ENCODE results near the gene SPTSSB.

The SPTSSB gene

GRCh38 chr3:161405087-161405486 lies 33.8 kb upstream of the SPTSSB start:
- Histone ChIP-seq H3K27ac (no peak overlapping the region), H3K4me3 (no peak overlapping the region)
- TF ChIP-seq, protein P1, sequence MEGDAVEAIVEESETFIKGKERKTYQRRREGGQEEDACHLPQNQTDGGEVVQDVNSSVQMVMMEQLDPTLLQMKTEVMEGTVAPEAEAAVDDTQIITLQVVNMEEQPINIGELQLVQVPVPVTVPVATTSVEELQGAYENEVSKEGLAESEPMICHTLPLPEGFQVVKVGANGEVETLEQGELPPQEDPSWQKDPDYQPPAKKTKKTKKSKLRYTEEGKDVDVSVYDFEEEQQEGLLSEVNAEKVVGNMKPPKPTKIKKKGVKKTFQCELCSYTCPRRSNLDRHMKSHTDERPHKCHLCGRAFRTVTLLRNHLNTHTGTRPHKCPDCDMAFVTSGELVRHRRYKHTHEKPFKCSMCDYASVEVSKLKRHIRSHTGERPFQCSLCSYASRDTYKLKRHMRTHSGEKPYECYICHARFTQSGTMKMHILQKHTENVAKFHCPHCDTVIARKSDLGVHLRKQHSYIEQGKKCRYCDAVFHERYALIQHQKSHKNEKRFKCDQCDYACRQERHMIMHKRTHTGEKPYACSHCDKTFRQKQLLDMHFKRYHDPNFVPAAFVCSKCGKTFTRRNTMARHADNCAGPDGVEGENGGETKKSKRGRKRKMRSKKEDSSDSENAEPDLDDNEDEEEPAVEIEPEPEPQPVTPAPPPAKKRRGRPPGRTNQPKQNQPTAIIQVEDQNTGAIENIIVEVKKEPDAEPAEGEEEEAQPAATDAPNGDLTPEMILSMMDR (IDR thresholded peaks at IDR 0.05): no peak
- no peak for DNase-seq (ENCODE audit: low spot score)

GRCh38 chr3:161403251-161403650 lies 31.9 kb upstream of the SPTSSB start:
- DNase-seq (ENCODE audit: low spot score): no peak
- TF ChIP-seq, protein P1 (IDR thresholded peaks at IDR 0.05): no peak
- Histone ChIP-seq H3K4me3 (no peak overlapping the region), H3K27ac (no peak overlapping the region)

DNA sequence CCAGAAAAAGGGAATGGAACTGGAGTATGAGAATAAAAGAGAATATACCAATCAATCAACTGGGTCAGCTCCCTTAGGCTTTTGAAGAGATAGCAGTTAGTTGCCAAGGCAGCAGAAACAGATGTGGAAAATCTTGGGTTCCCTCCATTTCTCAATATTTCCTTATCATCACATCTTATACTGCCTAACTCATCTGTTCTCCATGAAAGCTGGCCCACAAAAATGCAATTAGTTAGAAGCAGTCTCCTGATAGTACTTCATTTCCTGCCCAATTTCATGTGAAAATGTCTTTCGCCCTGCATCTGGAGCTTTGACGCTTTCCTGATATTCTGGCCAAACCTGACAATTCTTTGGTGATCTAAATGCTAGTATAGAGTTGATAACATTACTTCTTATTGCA lies 30.1 kb upstream of the SPTSSB start:
- Histone ChIP-seq H3K27ac (no peak overlapping the region), H3K4me3 (no peak overlapping the region)
- DNase-seq (ENCODE audit: low spot score): no peak
- TF ChIP-seq, protein P1 (IDR thresholded peaks at IDR 0.05): no peak

DNA sequence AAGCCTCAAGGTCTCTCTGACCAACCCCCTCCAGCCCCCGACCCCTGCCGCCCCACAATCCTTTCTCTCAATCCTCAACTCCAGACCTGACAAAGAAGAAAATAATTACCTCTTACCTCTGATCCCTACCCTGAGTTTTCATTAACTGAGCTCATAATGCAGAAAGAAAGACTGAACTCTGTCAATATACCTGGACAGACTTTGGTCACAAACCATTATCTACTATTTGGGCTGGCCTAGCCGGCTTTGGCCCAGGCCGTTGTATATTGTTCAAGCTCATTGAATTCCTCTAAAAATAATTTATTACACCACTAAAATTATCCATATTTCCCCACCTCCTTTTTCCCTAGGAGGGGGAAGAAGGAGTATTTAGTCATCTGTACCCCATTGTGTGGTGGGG lies 29.3 kb upstream of the SPTSSB start:
- Histone ChIP-seq H3K4me3 (no peak overlapping the region), H3K27ac (no peak overlapping the region)
- no peak for DNase-seq (ENCODE audit: low spot score)
- TF ChIP-seq, protein P1 (IDR thresholded peaks at IDR 0.05): no peak

DNA sequence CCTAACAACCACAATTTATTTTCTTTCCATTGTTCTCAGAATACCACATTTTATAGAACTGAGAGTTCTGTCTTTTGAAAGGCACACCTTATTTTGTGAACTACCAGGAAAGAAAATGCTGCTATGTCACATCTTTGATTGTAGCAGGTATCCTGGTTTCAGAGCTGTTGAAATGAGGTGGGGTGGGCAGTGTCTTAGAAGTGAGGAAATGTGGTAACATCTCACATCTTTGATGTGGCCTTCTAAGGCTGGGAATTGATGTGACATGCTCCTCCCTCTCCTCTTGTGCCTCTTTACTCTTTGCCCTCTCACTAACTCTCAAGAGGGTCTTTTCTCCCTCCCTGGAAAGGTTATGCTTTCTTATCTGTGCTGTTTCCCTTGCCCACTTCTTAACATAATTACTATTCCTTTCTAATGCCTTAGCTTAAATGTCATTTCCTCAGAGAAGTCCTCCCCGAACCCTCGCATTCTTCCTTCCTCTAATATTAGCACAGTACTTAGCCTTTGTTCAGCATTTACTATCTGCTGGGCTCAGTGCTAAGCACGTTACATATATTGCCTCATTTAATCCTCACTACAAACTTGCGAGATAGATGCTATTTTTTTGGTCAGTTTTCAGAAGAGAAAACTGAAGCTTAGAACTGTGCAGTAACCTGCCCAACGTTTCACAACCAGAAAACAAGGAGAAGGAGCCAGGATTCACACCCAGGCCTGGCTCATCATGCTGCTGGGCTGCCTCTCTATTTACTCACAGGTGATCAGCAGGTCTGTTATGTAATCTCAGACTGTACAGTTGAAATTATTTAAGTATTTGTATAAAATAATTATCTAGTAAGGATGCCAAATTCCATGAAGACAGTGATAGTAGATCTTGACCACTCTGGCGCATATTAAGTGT lies 24.0 kb upstream of the SPTSSB start:
- TF ChIP-seq, protein P1 (IDR thresholded peaks at IDR 0.05): no peak
- no peak for DNase-seq (ENCODE audit: low spot score)
- no peak overlapping the region for H3K4me3 ChIP-seq
- H3K27ac ChIP-seq: no peak overlapping the region

DNA sequence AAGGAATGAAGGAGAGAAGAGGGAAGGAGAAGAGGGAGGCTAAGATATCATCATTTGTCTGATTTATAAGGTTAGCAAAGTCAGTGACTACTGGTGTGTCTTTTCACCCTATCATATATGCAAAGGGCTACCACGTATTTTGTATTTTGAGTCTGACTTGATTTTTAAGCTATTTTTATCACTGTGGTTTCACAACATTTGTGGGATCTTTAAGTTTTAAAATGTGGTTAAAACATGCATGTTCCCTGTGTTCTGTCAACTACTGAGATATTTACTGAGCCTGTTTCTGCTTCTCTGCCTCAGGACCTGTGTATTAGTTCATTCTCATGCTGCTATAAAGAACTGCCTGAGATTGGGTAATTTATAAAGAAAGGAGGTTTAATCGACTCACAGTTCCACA lies 22.5 kb upstream of the SPTSSB start:
- H3K4me3 ChIP-seq: no peak overlapping the region
- TF ChIP-seq, protein P1 (IDR thresholded peaks at IDR 0.05): no peak
- H3K27ac ChIP-seq: no peak overlapping the region

DNA sequence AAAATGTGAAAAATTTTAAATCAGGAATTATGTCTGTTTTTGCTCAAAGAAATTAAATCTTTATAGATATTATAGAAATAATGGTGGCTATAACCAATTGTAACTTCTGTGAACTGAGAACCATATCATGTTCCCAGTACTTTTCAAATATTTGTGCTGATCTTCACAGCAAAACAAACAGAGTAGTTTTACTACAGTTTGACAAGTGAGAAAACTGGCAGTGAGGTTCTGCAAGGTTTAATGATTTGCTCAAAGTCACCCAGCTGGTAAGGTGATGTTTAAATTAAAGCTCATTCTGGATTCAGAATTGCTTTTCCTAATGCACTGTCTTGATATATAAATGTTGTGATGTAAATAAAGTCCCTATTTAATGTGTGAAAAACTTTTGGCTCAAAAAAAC lies 22.0 kb upstream of the SPTSSB start:
- Histone ChIP-seq H3K27ac (no peak overlapping the region), H3K4me3 (no peak overlapping the region)
- TF ChIP-seq, protein P1 (IDR thresholded peaks at IDR 0.05): no peak
- DNase-seq (ENCODE audit: low spot score): no peak

More for the DNA sequence above, 22.5 kb upstream of the SPTSSB start:
- no peak for DNase-seq (ENCODE audit: low spot score)

Measured in coronary artery (tissue), 2 donors.